Lower leg skin (tissue), 3 donors: Measurements from ENCODE around the gene KRTAP1-1.

ENCODE experiments used
- POLR2A ChIP-seq, 2 donors: fragments of 450-650 bp; IDR thresholded peaks; one replicate each; pipeline ENCODE4 v1.6.1; 2016 to 2017; ENCODE audit warnings: antibody characterized with exemption in 2 of 2, mild to moderate bottlenecking in 1 of 2, moderate library complexity in 1 of 2
- TF ChIP-seq, protein P1 (sequence below), 3 donors: fragments of 450-650 bp; IDR thresholded peaks; one replicate each; pipeline ENCODE4 v1.5.1; 2016; ENCODE audit warnings: antibody characterized with exemption in 3 of 3, mild to moderate bottlenecking in 3 of 3, moderate library complexity in 2 of 3

DNA sequence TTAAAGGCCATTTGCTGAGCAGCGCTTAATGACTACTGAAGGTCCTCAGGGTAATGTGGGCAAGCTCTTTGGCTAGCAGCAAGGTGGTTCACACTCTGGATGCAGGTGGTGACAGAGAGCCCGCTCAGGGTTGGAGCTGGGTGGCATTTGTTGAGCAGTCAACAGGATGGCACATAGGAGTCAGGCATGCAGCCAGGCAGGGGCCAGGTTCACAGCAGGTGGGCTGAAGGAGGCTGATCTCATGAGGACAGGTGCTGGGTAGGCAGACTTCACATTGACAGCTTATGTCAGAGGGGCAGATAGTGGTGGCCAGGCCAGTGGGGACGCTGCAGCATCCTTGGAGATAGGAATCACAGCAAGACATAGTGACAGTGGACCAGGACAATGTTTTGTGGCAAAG lies 36.9 kb downstream of the KRTAP1-1 start:
- TF ChIP-seq, protein P1, sequence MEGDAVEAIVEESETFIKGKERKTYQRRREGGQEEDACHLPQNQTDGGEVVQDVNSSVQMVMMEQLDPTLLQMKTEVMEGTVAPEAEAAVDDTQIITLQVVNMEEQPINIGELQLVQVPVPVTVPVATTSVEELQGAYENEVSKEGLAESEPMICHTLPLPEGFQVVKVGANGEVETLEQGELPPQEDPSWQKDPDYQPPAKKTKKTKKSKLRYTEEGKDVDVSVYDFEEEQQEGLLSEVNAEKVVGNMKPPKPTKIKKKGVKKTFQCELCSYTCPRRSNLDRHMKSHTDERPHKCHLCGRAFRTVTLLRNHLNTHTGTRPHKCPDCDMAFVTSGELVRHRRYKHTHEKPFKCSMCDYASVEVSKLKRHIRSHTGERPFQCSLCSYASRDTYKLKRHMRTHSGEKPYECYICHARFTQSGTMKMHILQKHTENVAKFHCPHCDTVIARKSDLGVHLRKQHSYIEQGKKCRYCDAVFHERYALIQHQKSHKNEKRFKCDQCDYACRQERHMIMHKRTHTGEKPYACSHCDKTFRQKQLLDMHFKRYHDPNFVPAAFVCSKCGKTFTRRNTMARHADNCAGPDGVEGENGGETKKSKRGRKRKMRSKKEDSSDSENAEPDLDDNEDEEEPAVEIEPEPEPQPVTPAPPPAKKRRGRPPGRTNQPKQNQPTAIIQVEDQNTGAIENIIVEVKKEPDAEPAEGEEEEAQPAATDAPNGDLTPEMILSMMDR (IDR thresholded peaks at IDR 0.05) = no peak
- TF ChIP-seq POLR2A (IDR thresholded peaks at IDR 0.05) = no peak
